Lung (tissue), 12 donors: ENCODE measurements around the gene CD53. TPM values are rescaled to one million over a fixed set of nuclear protein-coding genes. Genes with fewer than 3 reads are reported as not detected.

Source experiments
- ATAC-seq: fragments of 200-7000 bp; cut with Tn5 transposase; one replicate; pipeline ENCODE4 v1.9.1; 2020; ENCODE audit warnings: moderate number of reproducible peaks; ENCODE audit not compliant: insufficient read depth, low FRiP score
- DNase-seq, 3 donors: peaks; one replicate each; pipeline ENCODE4 v3.0.0-alpha.2; 2013 to 2017
- H3K27ac ChIP-seq, 2 donors: one replicate each; pipeline ENCODE4 v1.5.1; 2013; ENCODE audit warnings: mild to moderate bottlenecking in 2 of 2, moderate library complexity in 2 of 2, control low read depth in 1 of 2, inconsistent platforms in 1 of 2, low read depth in 1 of 2, low read length in 1 of 2
- H3K27me3 ChIP-seq, 3 donors: one replicate each; pipeline ENCODE4 v1.5.1; 2013; ENCODE audit warnings: low read length in 2 of 3; ENCODE audit not compliant: control insufficient read depth in 3 of 3, insufficient read depth in 3 of 3
- H3K36me3 ChIP-seq, 4 donors: one replicate each; pipeline ENCODE4 v1.5.1; 2013; ENCODE audit warnings: low read length in 4 of 4, mild to moderate bottlenecking in 1 of 4, moderate library complexity in 1 of 4; ENCODE audit not compliant: control insufficient read depth in 4 of 4, insufficient read depth in 4 of 4
- H3K4me1 ChIP-seq, 5 donors: one replicate each; pipeline ENCODE4 v1.5.1; 2013; ENCODE audit warnings: low read length in 5 of 5, mild to moderate bottlenecking in 2 of 5, moderate library complexity in 1 of 5; ENCODE audit not compliant: control insufficient read depth in 5 of 5, insufficient read depth in 5 of 5
- H3K4me3 ChIP-seq: one replicate; pipeline ENCODE4 v1.5.1; 2013; ENCODE audit warnings: mild to moderate bottlenecking, control low read depth, moderate library complexity
- H3K9ac ChIP-seq, 2 donors: one replicate each; pipeline ENCODE4 v1.5.1; 2013; ENCODE audit warnings: low read length in 2 of 2, control low read depth in 1 of 2; ENCODE audit not compliant: insufficient read depth in 1 of 2
- H3K9me3 ChIP-seq, 4 donors: one replicate each; pipeline ENCODE4 v1.5.1; 2013; ENCODE audit warnings: low read length in 3 of 4, mild to moderate bottlenecking in 1 of 4, moderate library complexity in 1 of 4; ENCODE audit not compliant: control insufficient read depth in 4 of 4, insufficient read depth in 3 of 4
- WGBS, 2 donors: extraction: QIAGEN DNeasy Blood & Tissue Kit; methylation state at CpG; one replicate each; pipeline ENCODE4 v1.1.7; 2013; 5-methylcytosine and 5-hydroxymethylcytosine counted together
- polyA plus RNA-seq, 2 donors: library from polyadenylated mRNA; stranded (reverse); fragments of 200-250 nt; gene quantifications; one replicate each; pipeline ENCODE4 v1.2.1, GENCODE V29; 2013
- total RNA-seq, 2 donors: library from RNA; depleted of rRNA in 1 of 2; stranded (reverse); fragments of >200 nt in 1 of 2; gene quantifications; one replicate each; pipeline ENCODE4 v1.2.1, GENCODE V29; 2014 to 2021
- TF ChIP-seq, protein P1 (sequence below): IDR thresholded peaks from 2 replicates; pipeline ENCODE4 v1.5.1; 2012; ENCODE audit warnings: mild to moderate bottlenecking; ENCODE audit errors: control extremely low read depth, extremely low read depth
- donor health status: control.
- donor health status: control.
- donor health status: Bipolar disorder and iron deficiency.
- donor health status: healthy.
- donor health status: DM: yes; HTN: yes; CAD: no.

Gene CD53
- total and polyA plus RNA-seq, 4 donors = 41.2 to 583 (median 88.7) TPM

- H3K4me1 ChIP-seq = no peaks in the 10 kb centered on the region
- peaks cover 0 to 1% (median 0%) of the 10 kb centered on the region in 4 donors for H3K36me3 ChIP-seq
- no peaks in the 10 kb centered on the region for H3K27me3 ChIP-seq
- no peak overlapping the region for H3K27ac ChIP-seq
- no peak overlapping the region for H3K9ac ChIP-seq
- 48 to 54% methylated on average over 2 of the region's 2 CpGs for WGBS, 2 donors
- ATAC-seq = no peak
- TF ChIP-seq, protein P1, sequence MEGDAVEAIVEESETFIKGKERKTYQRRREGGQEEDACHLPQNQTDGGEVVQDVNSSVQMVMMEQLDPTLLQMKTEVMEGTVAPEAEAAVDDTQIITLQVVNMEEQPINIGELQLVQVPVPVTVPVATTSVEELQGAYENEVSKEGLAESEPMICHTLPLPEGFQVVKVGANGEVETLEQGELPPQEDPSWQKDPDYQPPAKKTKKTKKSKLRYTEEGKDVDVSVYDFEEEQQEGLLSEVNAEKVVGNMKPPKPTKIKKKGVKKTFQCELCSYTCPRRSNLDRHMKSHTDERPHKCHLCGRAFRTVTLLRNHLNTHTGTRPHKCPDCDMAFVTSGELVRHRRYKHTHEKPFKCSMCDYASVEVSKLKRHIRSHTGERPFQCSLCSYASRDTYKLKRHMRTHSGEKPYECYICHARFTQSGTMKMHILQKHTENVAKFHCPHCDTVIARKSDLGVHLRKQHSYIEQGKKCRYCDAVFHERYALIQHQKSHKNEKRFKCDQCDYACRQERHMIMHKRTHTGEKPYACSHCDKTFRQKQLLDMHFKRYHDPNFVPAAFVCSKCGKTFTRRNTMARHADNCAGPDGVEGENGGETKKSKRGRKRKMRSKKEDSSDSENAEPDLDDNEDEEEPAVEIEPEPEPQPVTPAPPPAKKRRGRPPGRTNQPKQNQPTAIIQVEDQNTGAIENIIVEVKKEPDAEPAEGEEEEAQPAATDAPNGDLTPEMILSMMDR = no peak
- DNase-seq = no peak
- no peaks in the 10 kb centered on the region for H3K9me3 ChIP-seq
- no peak overlapping the region for H3K4me3 ChIP-seq
These were observed 23.1 kb downstream of the CD53 start for GRCh38 chr1:110896090-110896489.

GRCh38 chr1:110897681-110898080, 24.7 kb downstream of the CD53 start:
- no peak overlapping the region for H3K27ac ChIP-seq
- DNase-seq (no peak), ATAC-seq (no peak)
- H3K27me3 ChIP-seq = no peaks in the 10 kb centered on the region
- no peaks in the 10 kb centered on the region for H3K9me3 ChIP-seq
- no peak overlapping the region for H3K9ac ChIP-seq
- 52 to 83% methylated on average over 2 of the region's 2 CpGs for WGBS, 2 donors
- H3K4me3 ChIP-seq = no peak overlapping the region
- no peaks in the 10 kb centered on the region for H3K4me1 ChIP-seq
- TF ChIP-seq, protein P1 = no peak
- H3K36me3 ChIP-seq = peaks cover 0 to 1% (median 0%) of the 10 kb centered on the region in 4 donors

DNA sequence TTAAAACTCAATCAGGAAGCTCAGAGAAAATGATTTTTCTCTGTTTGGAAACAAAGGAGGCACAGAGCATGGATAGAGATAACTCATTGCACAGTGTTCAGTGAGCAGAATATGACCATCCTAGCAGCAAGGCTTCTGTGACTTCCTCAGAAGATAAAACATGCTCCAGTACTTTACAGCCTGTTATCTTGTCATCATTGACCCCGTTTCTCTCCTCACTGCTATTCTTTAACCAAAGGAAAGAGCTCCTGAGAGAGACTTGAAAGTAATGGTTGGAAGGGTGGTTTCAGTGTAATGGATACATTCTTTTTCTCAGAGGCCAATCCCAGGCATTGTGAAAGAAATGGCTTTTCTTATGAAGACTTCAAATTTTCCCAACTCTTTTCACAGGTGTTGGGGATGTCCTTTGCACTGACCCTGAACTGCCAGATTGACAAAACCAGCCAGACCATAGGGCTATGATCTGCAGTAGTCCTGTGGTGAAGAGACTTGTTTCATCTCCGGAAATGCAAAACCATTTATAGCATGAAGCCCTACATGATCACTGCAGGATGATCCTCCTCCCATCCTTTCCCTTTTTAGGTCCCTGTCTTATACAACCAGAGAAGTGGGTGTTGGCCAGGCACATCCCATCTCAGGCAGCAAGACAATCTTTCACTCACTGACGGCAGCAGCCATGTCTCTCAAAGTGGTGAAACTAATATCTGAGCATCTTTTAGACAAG, 25.9 kb downstream of the CD53 start:
- Histone ChIP-seq H3K4me1 (no peaks in the 10 kb centered on the region), H3K27me3 (no peaks in the 10 kb centered on the region), H3K9ac (no peak overlapping the region), H3K27ac (no peak overlapping the region), H3K36me3 (peaks cover 0 to 1% (median 0%) of the 10 kb centered on the region in 4 donors), H3K4me3 (no peak overlapping the region), H3K9me3 (peaks cover 0 to 3% (median 0%) of the 10 kb centered on the region in 4 donors)
- ATAC-seq (no peak), DNase-seq (no peak)
- TF ChIP-seq, protein P1 = no peak
- 78 to 88% methylated on average over 3 of the region's 3 CpGs for WGBS, 2 donors
